GM12878 (cell line): ENCODE data around the gene ADGRD2. TPM values are rescaled to one million over a fixed set of nuclear protein-coding genes. Genes with fewer than 3 reads are reported as not detected.

Experiments
- ATAC-seq: fragments of 200-7000 bp; cut with Tn5 transposase; 3 replicates; pipeline ENCODE4 v1.9.1; 2020; ENCODE audit warnings: mild to moderate bottlenecking, moderate library complexity
- BruUV-seq: library from RNA; stranded (reverse); fragments of 400-500 nt; replicated peaks from 2 replicates; lab custom pipeline; 2021; lab: Mats Ljungman, UMichigan
- CTCF ChIA-PET: fragments of 300-600 bp; sonication (Branson Sonifier 250); formaldehyde crosslinking; extraction: SDS; loops from one replicate; lab custom pipeline; 2021; ENCODE audit warnings: inconsistent platforms; lab: Yijun Ruan, JAX
- POLR2A ChIA-PET: fragments of 350-600 bp; formaldehyde crosslinking; extraction: SDS; loops from one replicate; lab custom pipeline; 2021; ENCODE audit warnings: inconsistent platforms; lab: Charles Lee
- RAD21 ChIA-PET: fragments of 300-600 bp; sonication (Branson Sonifier 250); formaldehyde crosslinking; loops from one replicate; lab custom pipeline; 2023; ENCODE audit warnings: antibody characterized with exemption; ENCODE audit not compliant: unreplicated experiment; lab: Charles Lee
- SMC1A ChIA-PET: fragments of 300-600 bp; sonication (Branson Sonifier 250); formaldehyde crosslinking; loops from one replicate; lab custom pipeline; 2023; ENCODE audit not compliant: unreplicated experiment, uncharacterized antibody; lab: Charles Lee
- DNase-seq: peaks from one replicate; pipeline ENCODE4 v3.0.0-alpha.2; 2011; ENCODE audit warnings: low read depth, low spot score
- FAIRE-seq: peaks from 3 replicates; lab custom pipeline; 2011; peaks lifted over from hg19 to GRCh38; lab: Jason Lieb, UNC
- H2AFZ ChIP-seq: 2 replicates; pipeline ENCODE4 v1.6.0; 2011; ENCODE audit warnings: low read depth, low read length, control low read depth; ENCODE audit not compliant: control insufficient read depth
- H3K27ac ChIP-seq: 2 replicates; pipeline ENCODE4 v1.5.1; 2011; ENCODE audit warnings: control low read depth; ENCODE audit not compliant: control insufficient read depth, insufficient read depth
- H3K27me3 ChIP-seq, 2 experiments: replicated peaks in 1 of 2; 2 replicates each; pipeline versions ENCODE4 v1.6.0 to v1.6.1; 2011; ENCODE audit warnings: low read length in 1 of 2; ENCODE audit not compliant: control insufficient read depth in 2 of 2, insufficient read depth in 2 of 2
- H3K36me3 ChIP-seq, 2 experiments: 2 replicates each; pipeline ENCODE4 v1.5.1; 2011; ENCODE audit warnings: low read length in 1 of 2; ENCODE audit not compliant: control insufficient read depth in 2 of 2, insufficient read depth in 2 of 2
- H3K4me1 ChIP-seq: 2 replicates; pipeline ENCODE4 v1.6.1; 2011; ENCODE audit warnings: mild to moderate bottlenecking, low read length, moderate library complexity, mixed read lengths; ENCODE audit not compliant: control insufficient read depth, insufficient read depth
- H3K4me2 ChIP-seq: 2 replicates; pipeline ENCODE4 v1.6.0; 2011; ENCODE audit warnings: control low read depth; ENCODE audit not compliant: control insufficient read depth, insufficient read depth
- H3K4me3 ChIP-seq: fragments of 200-600 bp; sonication (generic); 2 replicates; pipeline ENCODE4 v1.5.1; 2016
- H3K79me2 ChIP-seq: 2 replicates; pipeline ENCODE4 v1.6.0; 2011; ENCODE audit warnings: low read length; ENCODE audit not compliant: control insufficient read depth, insufficient read depth
- H3K9ac ChIP-seq: 2 replicates; pipeline ENCODE4 v1.8.0; 2011; ENCODE audit warnings: low read length, control low read depth, mixed read lengths; ENCODE audit not compliant: control insufficient read depth, insufficient read depth
- H3K9me3 ChIP-seq: replicated peaks from 3 replicates; pipeline ENCODE4 v1.5.1; 2011; ENCODE audit warnings: mild to moderate bottlenecking, low read length; ENCODE audit not compliant: control insufficient read depth, insufficient read depth
- H4K20me1 ChIP-seq: 2 replicates; pipeline ENCODE4 v1.6.0; 2011; ENCODE audit not compliant: control insufficient read depth, insufficient read depth
- CREM ChIP-seq: IDR thresholded peaks from 2 replicates; pipeline ENCODE4 v1.6.1; 2014; ENCODE audit warnings: antibody characterized with exemption, low read depth
- DPF2 ChIP-seq: fragments of 450-650 bp; IDR thresholded peaks from 2 replicates; pipeline ENCODE4 v1.6.1; 2017; ENCODE audit warnings: mild to moderate bottlenecking
- ETV6 ChIP-seq, 2 experiments: fragments of 450-650 bp in 1 of 2; IDR thresholded peaks in 1 of 2; conservative IDR thresholded peaks in 1 of 2; 2 replicates each; pipeline ENCODE4 v1.6.1; 2014; ENCODE audit warnings: antibody characterized with exemption in 1 of 2, borderline replicate concordance in 1 of 2, low read depth in 1 of 2, mild to moderate bottlenecking in 1 of 2, moderate library complexity in 1 of 2
- MEF2A ChIP-seq: IDR thresholded peaks from 2 replicates; pipeline ENCODE4 v1.6.1; 2011; ENCODE audit warnings: low read depth, mild to moderate bottlenecking, low read length, moderate library complexity; ENCODE audit not compliant: insufficient read depth
- NFYA ChIP-seq: IDR thresholded peaks from 2 replicates; pipeline ENCODE4 v1.6.1; 2011; ENCODE audit warnings: low read depth, mild to moderate bottlenecking, low read length, improper control_type of control experiment, borderline replicate concordance
- NRF1 ChIP-seq: conservative IDR thresholded peaks from 2 replicates; pipeline ENCODE4 v1.6.1; 2011; ENCODE audit warnings: mild to moderate bottlenecking, low read depth, low read length, improper control_type of control experiment
- PAX8 ChIP-seq: fragments of 450-650 bp; IDR thresholded peaks from 2 replicates; pipeline ENCODE4 v1.6.1; 2017; ENCODE audit warnings: mild to moderate bottlenecking, moderate library complexity
- POU2F2 ChIP-seq: IDR thresholded peaks from 3 replicates; pipeline ENCODE4 v1.6.1; 2011; ENCODE audit warnings: low read depth, mild to moderate bottlenecking, low read length, borderline replicate concordance
- RCOR1 ChIP-seq: conservative IDR thresholded peaks from 2 replicates; pipeline ENCODE4 v1.6.1; 2012; ENCODE audit warnings: low read depth, low read length, improper control_type of control experiment
- SMARCA5 ChIP-seq: fragments of 450-650 bp; IDR thresholded peaks from 2 replicates; pipeline ENCODE4 v1.6.1; 2017; ENCODE audit warnings: mild to moderate bottlenecking
- SP1 ChIP-seq: IDR thresholded peaks from one replicate; pipeline ENCODE4 v1.6.1; 2011; ENCODE audit warnings: low read depth, low read length
- SREBF1 ChIP-seq: IDR thresholded peaks from 2 replicates; pipeline ENCODE4 v1.6.1; 2012; ENCODE audit warnings: mild to moderate bottlenecking, low read length
- SRF ChIP-seq, 2 experiments: IDR thresholded peaks; 2 replicates each; pipeline ENCODE4 v1.6.1; 2011; ENCODE audit warnings: low read depth in 2 of 2, low read length in 2 of 2, mild to moderate bottlenecking in 1 of 2, moderate library complexity in 1 of 2
- WGBS: methylation state at CpG from one replicate; pipeline ENCODE4 v1.1.6; 2016; ENCODE audit warnings: low lambda C conversion rate; ENCODE audit not compliant: insufficient replicate concordance, insufficient coverage; ENCODE audit errors: missing lambda C conversion rate; 5-methylcytosine and 5-hydroxymethylcytosine counted together
- in situ Hi-C: fragments of 300-500 bp; cut with MboI; formaldehyde crosslinking; loops from 9 replicates; pipeline ENCODE4 v1.14.3; 2018; ENCODE audit warnings: mixed read lengths
- intact Hi-C: fragments of 100-400 bp; cut with micrococcal nuclease; formaldehyde crosslinking; loops from one replicate; pipeline ENCODE4 v1.14.2; 2022; ENCODE audit not compliant: unreplicated experiment
- polyA plus RNA-seq, 11 experiments: library from polyadenylated mRNA; depleted of rRNA in 4 of 11; unstranded in 6 of 11; stranded (reverse) in 5 of 11; fragments of >200 nt; fragmentation: Nextera tagmentation in 4 of 11; fragmentation: Illumina TruSeq in 1 of 11; extraction: Ambion mirVana in 4 of 11; extraction: Trizol in 1 of 11; gene quantifications; 1 replicate in 1 of 11; 2 replicates in 10 of 11; pipeline versions ENCODE4 v1.2.1 to v1.2.3, GENCODE V29; 2011 to 2016; ENCODE audit warnings: inconsistent platforms in 2 of 11, missing spikeins in 2 of 11, low read depth in 1 of 11
- total RNA-seq, 4 experiments: library from RNA; depleted of rRNA in 3 of 4; stranded (reverse); fragments of >200 nt in 3 of 4; fragmentation: Illumina TruSeq in 1 of 4; extraction: Trizol in 1 of 4; gene quantifications; 2 replicates each; pipeline versions ENCODE4 v1.2.1 to v1.2.3, GENCODE V29; 2013 to 2021
- TF ChIP-seq, protein P1 (sequence below): fragments of 450-650 bp; formaldehyde crosslinking; IDR thresholded peaks from 2 replicates; pipeline ENCODE4 v1.5.0; 2022; ENCODE audit warnings: mild to moderate bottlenecking, missing genetic modification characterization
- TF ChIP-seq, protein P2 (sequence below): IDR thresholded peaks from 2 replicates; pipeline ENCODE4 v1.6.1; 2012; ENCODE audit warnings: low read depth, low read length, improper control_type of control experiment
- TF ChIP-seq, protein P3 (sequence below): IDR thresholded peaks from 2 replicates; pipeline ENCODE4 v1.6.1; 2012; ENCODE audit warnings: low read depth, low read length, improper control_type of control experiment
- TF ChIP-seq, protein P4 (sequence below): fragments of 450-650 bp; IDR thresholded peaks from 2 replicates; pipeline ENCODE4 v1.6.1; 2018; ENCODE audit warnings: borderline replicate concordance, mild to moderate bottlenecking; ENCODE audit not compliant: partially characterized antibody

The ADGRD2 gene
- total and polyA plus RNA-seq, 10 of the 15 experiments (the other 5 are each of a cell fraction or from before 2014, with no cell fraction given), result not detected

DNA sequence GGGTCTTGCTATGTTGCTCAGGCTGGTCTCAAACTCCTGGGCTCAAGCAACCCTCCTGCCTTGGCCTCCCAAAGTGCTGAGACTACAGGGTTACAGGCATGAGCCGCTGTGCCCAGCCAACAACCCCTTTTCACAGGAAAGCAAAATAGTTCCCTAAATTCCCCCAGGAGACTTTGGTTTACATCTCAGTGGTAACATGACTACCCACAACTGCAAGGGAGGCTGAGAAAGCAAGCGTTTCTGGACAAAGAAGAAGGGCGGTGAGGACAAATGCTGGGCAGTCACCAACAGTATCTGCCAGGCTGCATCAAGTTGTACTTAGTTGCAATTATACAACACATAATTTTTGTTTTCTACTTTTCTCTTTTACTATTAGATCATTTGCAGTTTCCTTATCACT is 7.4 kb upstream of the ADGRD2 start (continued):
- TF ChIP-seq, protein P1, sequence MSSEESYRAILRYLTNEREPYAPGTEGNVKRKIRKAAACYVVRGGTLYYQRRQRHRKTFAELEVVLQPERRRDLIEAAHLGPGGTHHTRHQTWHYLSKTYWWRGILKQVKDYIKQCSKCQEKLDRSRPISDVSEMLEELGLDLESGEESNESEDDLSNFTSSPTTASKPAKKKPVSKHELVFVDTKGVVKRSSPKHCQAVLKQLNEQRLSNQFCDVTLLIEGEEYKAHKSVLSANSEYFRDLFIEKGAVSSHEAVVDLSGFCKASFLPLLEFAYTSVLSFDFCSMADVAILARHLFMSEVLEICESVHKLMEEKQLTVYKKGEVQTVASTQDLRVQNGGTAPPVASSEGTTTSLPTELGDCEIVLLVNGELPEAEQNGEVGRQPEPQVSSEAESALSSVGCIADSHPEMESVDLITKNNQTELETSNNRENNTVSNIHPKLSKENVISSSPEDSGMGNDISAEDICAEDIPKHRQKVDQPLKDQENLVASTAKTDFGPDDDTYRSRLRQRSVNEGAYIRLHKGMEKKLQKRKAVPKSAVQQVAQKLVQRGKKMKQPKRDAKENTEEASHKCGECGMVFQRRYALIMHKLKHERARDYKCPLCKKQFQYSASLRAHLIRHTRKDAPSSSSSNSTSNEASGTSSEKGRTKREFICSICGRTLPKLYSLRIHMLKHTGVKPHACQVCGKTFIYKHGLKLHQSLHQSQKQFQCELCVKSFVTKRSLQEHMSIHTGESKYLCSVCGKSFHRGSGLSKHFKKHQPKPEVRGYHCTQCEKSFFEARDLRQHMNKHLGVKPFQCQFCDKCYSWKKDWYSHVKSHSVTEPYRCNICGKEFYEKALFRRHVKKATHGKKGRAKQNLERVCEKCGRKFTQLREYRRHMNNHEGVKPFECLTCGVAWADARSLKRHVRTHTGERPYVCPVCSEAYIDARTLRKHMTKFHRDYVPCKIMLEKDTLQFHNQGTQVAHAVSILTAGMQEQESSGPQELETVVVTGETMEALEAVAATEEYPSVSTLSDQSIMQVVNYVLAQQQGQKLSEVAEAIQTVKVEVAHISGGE (CRISPR knock-in tag), result no peak
- no peak for TF ChIP-seq CREM

DNA sequence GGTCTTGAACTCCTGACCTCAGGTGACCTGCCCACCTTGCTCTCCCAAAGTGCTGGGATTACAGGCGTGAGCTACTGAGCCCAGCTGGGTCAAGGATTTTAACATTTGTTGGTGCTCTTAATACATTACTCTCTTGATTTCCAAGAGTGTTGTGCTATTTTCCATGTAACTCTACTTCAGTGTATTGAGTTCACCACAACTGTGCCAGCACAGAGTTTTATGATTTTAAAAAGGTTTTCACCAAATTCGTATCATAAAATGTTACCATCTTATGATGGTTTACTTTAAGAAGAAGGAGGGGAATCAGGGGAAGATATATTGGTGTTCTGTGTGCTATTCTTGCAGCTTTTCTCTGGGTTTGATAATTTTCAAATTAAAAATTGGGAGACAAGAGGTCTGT is 6.6 kb upstream of the ADGRD2 start:
- ChIA-PET SMC1A (no interaction called here), RAD21 (interaction anchor here (0.6 kb wide), 1 partner anchor 317 kb away, joined by 3 read pairs; no protein-coding TSS in a partner anchor), CTCF (no interaction called here), POLR2A (no interaction called here)
- 25% methylated on average over 2 of the region's 2 CpGs for WGBS
- H3K9ac ChIP-seq, result no peak overlapping the region
- DNase-seq (no peak), ATAC-seq (no peak), FAIRE-seq (no peak)
- no peaks in the 10 kb centered on the region for H3K4me1 ChIP-seq
- H3K27ac ChIP-seq, result no peak overlapping the region
- H3K79me2 ChIP-seq, result no peaks in the 10 kb centered on the region
- H2AFZ ChIP-seq, result no peak overlapping the region
- no peak overlapping the region for H3K4me2 ChIP-seq
- in situ Hi-C loops, result no loop called here
- intact Hi-C loops, result no loop called here
- H3K27me3 ChIP-seq, result no peaks in the 10 kb centered on the region
- no peaks in the 10 kb centered on the region for H3K36me3 ChIP-seq
- H4K20me1 ChIP-seq, result no peaks in the 10 kb centered on the region
- H3K9me3 ChIP-seq, result peaks cover 7% of the 10 kb centered on the region; the same call in 1 of the 3 replicates
- BruUV-seq, result no TSS peak
- H3K4me3 ChIP-seq, result no peak overlapping the region
- TF ChIP-seq ETV6 (conservative IDR thresholded peaks at IDR 0.05 in 1 of 2, IDR thresholded peaks at IDR 0.05 in 1 of 2; ENCODE audit: borderline replicate concordance in 1 of 2, low read depth in 1 of 2), result no peak
- TF ChIP-seq, protein P2, sequence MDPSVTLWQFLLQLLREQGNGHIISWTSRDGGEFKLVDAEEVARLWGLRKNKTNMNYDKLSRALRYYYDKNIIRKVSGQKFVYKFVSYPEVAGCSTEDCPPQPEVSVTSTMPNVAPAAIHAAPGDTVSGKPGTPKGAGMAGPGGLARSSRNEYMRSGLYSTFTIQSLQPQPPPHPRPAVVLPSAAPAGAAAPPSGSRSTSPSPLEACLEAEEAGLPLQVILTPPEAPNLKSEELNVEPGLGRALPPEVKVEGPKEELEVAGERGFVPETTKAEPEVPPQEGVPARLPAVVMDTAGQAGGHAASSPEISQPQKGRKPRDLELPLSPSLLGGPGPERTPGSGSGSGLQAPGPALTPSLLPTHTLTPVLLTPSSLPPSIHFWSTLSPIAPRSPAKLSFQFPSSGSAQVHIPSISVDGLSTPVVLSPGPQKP, result no peak
- TF ChIP-seq RCOR1, result no peak
- TF ChIP-seq SP1, result no peak
- TF ChIP-seq DPF2, result no peak
- no peak for TF ChIP-seq MEF2A
- TF ChIP-seq, protein P3, sequence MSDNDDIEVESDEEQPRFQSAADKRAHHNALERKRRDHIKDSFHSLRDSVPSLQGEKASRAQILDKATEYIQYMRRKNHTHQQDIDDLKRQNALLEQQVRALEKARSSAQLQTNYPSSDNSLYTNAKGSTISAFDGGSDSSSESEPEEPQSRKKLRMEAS, result no peak
- TF ChIP-seq PAX8, result no peak
- TF ChIP-seq NRF1, result no peak
- no peak for TF ChIP-seq SMARCA5
- TF ChIP-seq, protein P4, sequence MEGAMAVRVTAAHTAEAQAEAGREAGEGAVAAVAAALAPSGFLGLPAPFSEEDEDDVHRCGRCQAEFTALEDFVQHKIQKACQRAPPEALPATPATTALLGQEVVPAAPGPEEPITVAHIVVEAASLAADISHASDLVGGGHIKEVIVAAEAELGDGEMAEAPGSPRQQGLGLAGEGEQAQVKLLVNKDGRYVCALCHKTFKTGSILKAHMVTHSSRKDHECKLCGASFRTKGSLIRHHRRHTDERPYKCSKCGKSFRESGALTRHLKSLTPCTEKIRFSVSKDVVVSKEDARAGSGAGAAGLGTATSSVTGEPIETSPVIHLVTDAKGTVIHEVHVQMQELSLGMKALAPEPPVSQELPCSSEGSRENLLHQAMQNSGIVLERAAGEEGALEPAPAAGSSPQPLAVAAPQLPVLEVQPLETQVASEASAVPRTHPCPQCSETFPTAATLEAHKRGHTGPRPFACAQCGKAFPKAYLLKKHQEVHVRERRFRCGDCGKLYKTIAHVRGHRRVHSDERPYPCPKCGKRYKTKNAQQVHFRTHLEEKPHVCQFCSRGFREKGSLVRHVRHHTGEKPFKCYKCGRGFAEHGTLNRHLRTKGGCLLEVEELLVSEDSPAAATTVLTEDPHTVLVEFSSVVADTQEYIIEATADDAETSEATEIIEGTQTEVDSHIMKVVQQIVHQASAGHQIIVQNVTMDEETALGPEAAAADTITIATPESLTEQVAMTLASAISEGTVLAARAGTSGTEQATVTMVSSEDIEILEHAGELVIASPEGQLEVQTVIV, result no peak
- no peak for TF ChIP-seq SREBF1
- no peak for TF ChIP-seq NFYA
- TF ChIP-seq CREM, result no peak
- no peak for TF ChIP-seq POU2F2
- no peak for TF ChIP-seq SRF (IDR thresholded peaks at IDR 0.05; ENCODE audit: low read depth in 2 of 2, low read length in 2 of 2)
